Ishikawa (cell line): ENCODE measurements around the gene MYO16.

Experiments
- CEBPB ChIP-seq: IDR thresholded peaks from 2 replicates; pipeline ENCODE4 v1.6.1; 2012
- CREB1 ChIP-seq: IDR thresholded peaks from 2 replicates; pipeline ENCODE4 v1.6.1; 2012; ENCODE audit warnings: low read depth
- EGR1 ChIP-seq: IDR thresholded peaks from 2 replicates; pipeline ENCODE4 v1.6.1; 2012
- EP300 ChIP-seq: IDR thresholded peaks from 2 replicates; pipeline ENCODE4 v1.6.1; 2012; ENCODE audit warnings: borderline replicate concordance
- FOXM1 ChIP-seq: IDR thresholded peaks from 2 replicates; pipeline ENCODE4 v1.6.1; 2012; ENCODE audit warnings: low read depth, borderline replicate concordance
- MAX ChIP-seq: IDR thresholded peaks from 2 replicates; pipeline ENCODE4 v1.6.1; 2012
- NFIC ChIP-seq: IDR thresholded peaks from 2 replicates; pipeline ENCODE4 v1.6.1; 2012
- RAD21 ChIP-seq: IDR thresholded peaks from 2 replicates; pipeline ENCODE4 v1.6.1; 2012; ENCODE audit warnings: low read depth
- REST ChIP-seq: IDR thresholded peaks from 2 replicates; pipeline ENCODE4 v1.6.1; 2012; ENCODE audit warnings: low read depth, mild to moderate bottlenecking
- TAF1 ChIP-seq: IDR thresholded peaks from 2 replicates; pipeline ENCODE4 v1.6.1; 2012; ENCODE audit warnings: low read depth, mild to moderate bottlenecking
- TCF12 ChIP-seq: IDR thresholded peaks from 2 replicates; pipeline ENCODE4 v1.6.1; 2012; ENCODE audit warnings: low read depth
- TEAD4 ChIP-seq: IDR thresholded peaks from 2 replicates; pipeline ENCODE4 v1.6.1; 2012
- USF1 ChIP-seq: IDR thresholded peaks from 2 replicates; pipeline ENCODE4 v1.6.1; 2012
- YY1 ChIP-seq: IDR thresholded peaks from 2 replicates; pipeline ENCODE4 v1.6.1; 2012; ENCODE audit warnings: low read depth
- ZBTB7A ChIP-seq: IDR thresholded peaks from 2 replicates; pipeline ENCODE4 v1.6.1; 2012; ENCODE audit warnings: low read depth

MYO16 gene

GRCh38 chr13:108967371-108967770 is 338.0 kb downstream of the MYO16 start:
- no peak for TF ChIP-seq NFIC
- TF ChIP-seq CEBPB: no peak
- TF ChIP-seq RAD21: no peak
- no peak for TF ChIP-seq YY1
- TF ChIP-seq REST: no peak
- no peak for TF ChIP-seq TAF1
- no peak for TF ChIP-seq MAX
- no peak for TF ChIP-seq TCF12
- no peak for TF ChIP-seq EP300
- TF ChIP-seq ZBTB7A: no peak
- TF ChIP-seq CREB1: no peak
- no peak for TF ChIP-seq TEAD4
- no peak for TF ChIP-seq FOXM1
- TF ChIP-seq EGR1: no peak

GRCh38 chr13:108968566-108968965 is 339.2 kb downstream of the MYO16 start:
- TF ChIP-seq NFIC (no peak), USF1 (no peak), TEAD4 (no peak), FOXM1 (no peak), EGR1 (no peak), EP300 (no peak), TAF1 (no peak), RAD21 (no peak), YY1 (no peak), MAX (no peak), CREB1 (no peak), REST (no peak), TCF12 (no peak), ZBTB7A (no peak), CEBPB (no peak)

- TF ChIP-seq TEAD4 (no peak), EGR1 (no peak), REST (no peak), YY1 (no peak), USF1 (no peak), ZBTB7A (no peak), TCF12 (no peak), RAD21 (no peak), MAX (no peak), CEBPB (no peak), TAF1 (no peak), NFIC (no peak), CREB1 (no peak), FOXM1 (no peak), EP300 (no peak)
Observed at GRCh38 chr13:108974686-108975085, 345.3 kb downstream of the MYO16 start.

- TF ChIP-seq EGR1 (no peak), EP300 (no peak), REST (no peak), RAD21 (no peak), TEAD4 (no peak), CREB1 (no peak), CEBPB (no peak), FOXM1 (no peak), YY1 (no peak), NFIC (no peak), USF1 (no peak), ZBTB7A (no peak), TAF1 (no peak), TCF12 (no peak), MAX (no peak)
Observed at GRCh38 chr13:108980237-108980636, 350.8 kb downstream of the MYO16 start.
